HG02938 (cell line): ENCODE results near the gene RAP2B.
A peak's percentile ranks its signal among the peaks of the same experiment; 100 is the strongest.
"Not testable (repeated sequence)": the region's sequence is repeated elsewhere in the genome, so short reads cannot be mapped to it uniquely, and the experiment has no call there.

Source experiments
- ATAC-seq: cut with Tn5 transposase; IDR thresholded peaks from one replicate; pipeline ENCODE4 v1.9.1; 2021; ENCODE audit warnings: mild to moderate bottlenecking, moderate library complexity; ENCODE audit not compliant: unreplicated experiment

The RAP2B gene

DNA sequence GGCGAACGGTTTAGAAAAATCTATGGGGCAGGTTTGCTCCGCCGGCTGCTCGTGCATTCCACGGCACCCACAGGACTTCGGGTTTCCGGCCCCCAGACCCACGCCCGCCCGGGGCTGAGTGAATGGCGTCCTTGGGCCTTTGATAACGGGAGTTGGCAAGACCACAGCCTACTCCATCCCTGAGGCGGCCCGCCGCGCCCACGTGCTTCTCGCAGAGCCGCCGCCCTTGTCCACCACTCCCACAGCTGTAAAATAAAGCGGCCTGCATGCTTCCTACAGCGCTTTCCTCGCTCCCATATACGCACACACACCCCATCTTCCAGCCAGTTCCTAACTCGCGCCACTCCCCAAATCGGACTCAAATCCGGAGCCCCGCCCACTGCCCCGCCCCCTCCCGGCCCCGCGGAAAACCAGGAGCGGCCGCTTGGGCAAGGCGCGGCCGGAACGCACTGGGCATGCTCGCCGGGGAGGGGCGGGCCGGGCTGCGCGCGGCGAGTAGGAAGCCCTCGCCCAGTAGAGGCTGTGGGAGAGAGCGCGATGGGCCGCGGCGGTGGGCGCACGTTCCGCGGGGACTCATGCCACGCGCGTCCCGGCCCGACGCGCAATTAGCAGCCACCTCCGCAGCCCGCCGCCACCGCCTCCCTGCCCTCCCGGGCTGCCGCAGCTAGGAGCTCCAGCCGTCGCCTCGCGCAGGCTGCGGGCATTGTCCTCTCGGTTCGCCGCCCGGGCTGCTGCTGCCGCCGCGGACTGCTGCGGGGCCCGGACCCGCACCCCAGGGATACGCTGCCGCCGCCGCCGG lies at the start of gene RAP2B:
Gene RAP2B, plus strand, starts transcription at position 513 of the 799 bp plus-strand sequence. CDS start 468 bp downstream, outside the sequence.
- peak; percentile 33 for ATAC-seq

DNA sequence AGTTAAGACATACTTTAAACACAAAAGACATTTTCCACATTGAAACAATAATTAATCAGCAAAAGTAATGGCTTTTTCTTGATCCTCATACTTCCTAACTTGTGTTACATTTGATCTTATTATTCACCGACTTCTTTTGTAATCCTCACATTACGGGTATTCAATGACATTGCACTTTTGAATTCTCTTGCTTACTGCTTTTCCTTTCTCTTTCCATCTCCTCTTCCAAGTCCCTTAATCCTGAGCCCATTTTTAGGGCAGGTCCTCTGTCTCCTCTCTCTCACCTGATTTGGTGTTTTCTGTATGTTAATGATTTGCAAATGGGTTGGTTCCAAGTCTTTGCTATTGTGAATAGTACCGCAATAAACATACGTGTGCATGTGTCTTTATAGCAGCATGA lies 48.5 kb upstream of the RAP2B start:
- ATAC-seq = no peak

- not testable (repeated sequence) for ATAC-seq
These were observed 47.8 kb upstream of the RAP2B start for GRCh38 chr3:153114270-153114669.

DNA sequence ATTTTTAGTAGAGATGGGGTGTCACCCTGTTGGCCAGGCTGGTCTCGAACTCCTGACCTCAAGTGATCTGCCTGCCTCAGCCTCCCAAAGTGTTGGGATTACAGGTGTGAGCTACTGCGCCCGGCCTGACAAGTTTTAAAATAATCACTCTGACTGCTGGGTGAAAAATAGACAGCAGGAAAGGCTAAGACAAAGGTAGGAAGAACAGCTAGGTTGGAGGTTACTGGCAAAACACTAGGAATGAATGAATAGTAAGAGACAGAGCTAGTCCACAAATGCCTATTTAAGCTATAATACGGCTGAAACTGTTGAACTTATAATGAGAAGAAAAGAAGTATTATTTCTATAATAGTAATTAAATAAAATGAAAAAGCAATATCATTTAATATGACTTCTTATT lies 46.7 kb upstream of the RAP2B start:
- no peak for ATAC-seq

DNA sequence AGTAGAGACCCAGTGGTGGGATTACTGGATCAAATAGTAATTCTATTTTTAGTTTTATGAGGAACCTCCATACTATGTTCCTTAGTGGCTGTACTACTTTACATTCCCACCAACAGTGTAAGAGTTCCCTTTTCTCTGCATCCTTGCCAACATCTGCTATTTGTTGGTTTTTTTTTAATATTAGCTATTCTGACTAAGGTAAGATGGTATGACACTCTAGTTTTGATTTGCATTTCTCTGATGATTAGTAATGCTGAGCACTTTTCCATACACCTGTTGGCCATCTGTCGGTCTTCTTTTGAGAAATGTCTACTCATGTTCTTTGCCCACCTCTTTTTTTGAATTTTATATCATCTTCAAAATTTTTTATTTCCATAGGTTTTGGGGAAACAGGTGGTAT lies 34.2 kb upstream of the RAP2B start:
- ATAC-seq = no peak

GRCh38 chr3:153129426-153129825 lies 32.6 kb upstream of the RAP2B start:
- no peak for ATAC-seq

GRCh38 chr3:153129866-153130265 lies 32.2 kb upstream of the RAP2B start:
- ATAC-seq = no peak

GRCh38 chr3:153130312-153130977 lies 31.6 kb upstream of the RAP2B start:
- peak; percentile 96 for ATAC-seq

DNA sequence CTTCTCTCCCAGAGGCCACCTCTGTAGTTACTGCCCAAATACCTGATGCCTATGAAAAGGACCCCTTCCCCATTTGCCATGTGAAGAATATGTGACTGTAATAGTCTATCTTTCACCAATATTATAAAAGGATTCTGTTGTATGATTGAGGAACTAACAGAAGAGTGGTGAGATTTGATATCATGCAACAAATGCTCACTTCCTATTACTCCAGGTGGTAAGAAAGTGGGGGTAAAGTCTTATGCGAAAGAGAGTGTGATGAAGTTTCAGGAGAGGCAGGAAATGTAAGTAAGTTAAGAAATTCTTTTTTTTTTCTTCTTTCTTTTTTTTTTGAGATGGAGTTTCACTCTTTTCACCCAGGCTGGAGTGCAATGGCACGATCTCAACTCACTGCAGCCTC lies 24.4 kb upstream of the RAP2B start:
- ATAC-seq = peak; percentile 36

GRCh38 chr3:153138276-153139210 lies 23.5 kb upstream of the RAP2B start:
- peak; percentile 78 for ATAC-seq

GRCh38 chr3:153142961-153143360 lies 19.1 kb upstream of the RAP2B start:
- no peak for ATAC-seq

GRCh38 chr3:153144071-153144470 lies 18.0 kb upstream of the RAP2B start:
- no peak for ATAC-seq

DNA sequence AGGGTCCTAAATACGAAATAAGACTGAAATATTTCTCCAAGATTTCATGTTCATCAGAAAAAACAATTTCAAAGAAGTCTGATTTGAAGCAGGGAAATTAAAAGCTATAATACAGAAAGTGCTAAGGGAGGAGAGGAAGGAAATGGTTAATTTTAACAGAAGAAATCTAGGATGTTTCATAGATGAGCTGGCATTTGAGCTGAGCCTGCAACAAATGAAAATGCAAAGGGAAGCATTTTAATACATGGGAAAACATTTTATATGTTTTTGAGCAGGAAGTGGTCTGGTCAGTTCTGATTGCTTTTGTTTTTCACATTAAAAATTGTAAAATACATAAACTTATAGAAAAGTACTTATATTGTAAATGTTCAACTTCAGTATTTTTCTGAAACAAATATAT lies 17.2 kb upstream of the RAP2B start:
- no peak for ATAC-seq

DNA sequence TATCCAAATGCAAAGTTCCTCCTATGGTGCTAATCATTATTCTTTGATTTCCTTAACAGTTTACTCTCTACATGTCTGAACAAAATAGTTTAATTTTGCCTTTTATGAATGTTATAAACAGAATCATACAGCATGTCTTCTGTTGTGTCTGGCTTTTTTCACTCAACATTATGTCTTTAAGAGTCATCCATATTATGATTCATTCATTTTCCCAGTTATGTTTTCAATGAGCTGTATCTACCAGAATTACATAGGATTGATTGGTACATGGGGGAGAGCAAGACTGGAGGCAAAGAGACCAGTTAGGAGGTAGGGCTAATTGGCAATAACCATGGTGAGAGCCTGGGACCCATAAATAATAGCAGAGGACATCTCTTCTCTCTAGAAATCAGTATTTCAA lies 16.6 kb upstream of the RAP2B start:
- ATAC-seq = no peak

DNA sequence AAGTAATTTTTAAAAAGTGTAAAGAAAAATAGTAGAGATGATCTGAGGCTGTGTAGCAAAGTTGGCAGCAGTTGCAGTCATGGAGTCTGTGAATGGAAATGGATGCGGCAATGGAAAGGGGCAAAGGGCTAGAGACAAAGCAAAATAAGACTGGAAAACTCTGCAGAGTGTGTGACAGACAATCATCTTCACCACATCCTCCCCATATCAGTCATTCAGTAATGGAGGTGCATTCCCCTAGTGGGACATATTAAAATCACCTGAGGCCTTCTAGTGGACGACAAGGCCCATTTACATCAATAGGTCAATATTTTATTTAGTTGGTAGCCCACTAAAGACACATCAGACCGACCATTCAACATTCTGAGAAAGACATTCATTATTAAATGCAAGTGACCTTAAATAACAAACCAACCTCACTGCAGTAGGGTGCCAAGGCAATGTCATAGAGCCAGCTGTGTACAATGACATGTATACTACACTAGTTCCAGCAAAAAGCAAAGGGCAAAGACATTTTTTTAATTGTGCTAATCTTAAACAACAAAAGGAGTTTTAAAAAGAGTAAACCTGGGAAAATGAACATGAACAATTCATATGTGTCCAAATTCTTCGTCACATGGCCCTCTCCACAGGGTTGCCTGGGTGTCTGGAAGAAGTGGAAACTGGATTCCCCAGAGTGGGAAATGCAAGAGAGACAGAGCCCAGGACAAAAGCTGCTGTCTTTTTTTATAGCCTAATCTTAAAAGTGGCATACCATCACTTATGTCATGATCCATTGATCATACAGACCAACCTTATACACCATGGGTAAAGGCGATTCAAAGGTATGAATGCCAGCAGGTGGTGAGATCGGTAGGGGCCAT lies 15.6 kb upstream of the RAP2B start:
- peak; percentile 57 for ATAC-seq

DNA sequence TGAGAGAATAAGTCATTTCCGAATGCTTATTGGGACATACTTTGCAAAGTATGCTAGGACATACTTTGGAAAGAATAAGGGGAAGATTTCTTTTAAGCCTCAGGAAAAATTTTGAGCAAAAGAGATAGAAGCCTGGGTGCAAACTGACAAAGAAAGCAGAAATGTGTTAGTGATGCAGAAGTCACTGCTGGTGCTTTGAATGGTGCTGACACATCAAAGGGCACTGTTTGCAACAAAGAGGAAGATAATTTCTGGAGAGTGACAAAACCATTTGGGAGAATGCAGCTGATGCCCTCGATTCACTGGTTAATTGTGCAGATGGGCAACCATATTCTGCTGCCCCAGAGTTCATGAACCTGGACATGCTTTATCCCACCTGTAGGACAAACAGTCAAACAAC lies 11.0 kb upstream of the RAP2B start:
- no peak for ATAC-seq

GRCh38 chr3:153155786-153156185 lies 6.2 kb upstream of the RAP2B start:
- not testable (repeated sequence) for ATAC-seq

GRCh38 chr3:153158189-153158588 lies 3.8 kb upstream of the RAP2B start:
- no peak for ATAC-seq

GRCh38 chr3:153158961-153159735 lies 2.9 kb upstream of the RAP2B start:
- ATAC-seq = no peak
